ENCODE results near the gene FBXW11.
A peak's percentile ranks its signal among the peaks of the same experiment; 100 is the strongest.

The FBXW11 gene

GRCh38 chr5:172006321-172007174 lies at the start of gene FBXW11:
Gene FBXW11, minus strand, starts transcription at chr5:172006638. Its CDS starts 136 bp downstream, at chr5:172006502.
- Mint-ChIP-seq H3K9me3 (no peaks in the 10 kb centered on the region), H3K36me3 (ENCODE audit: low read depth) (peaks cover 4% of the 10 kb centered on the region), H3K27ac (peak within 1 kb of the TSS; percentile 95), H3K4me3 (peak within 1 kb of the TSS; percentile 98), H3K27me3 (ENCODE audit: low read depth) (no peaks in the 10 kb centered on the region), H3K4me1 (ENCODE audit: low read depth) (peaks cover 40% of the 10 kb centered on the region)

GRCh38 chr5:172055996-172056395 lies 49.6 kb upstream of the FBXW11 start:
- Mint-ChIP-seq H3K36me3 (ENCODE audit: low read depth) (peaks cover 58% of the 10 kb centered on the region), H3K4me3 (no peak overlapping the region), H3K27ac (no peak overlapping the region), H3K9me3 (no peaks in the 10 kb centered on the region), H3K4me1 (ENCODE audit: low read depth) (peaks cover 6% of the 10 kb centered on the region), H3K27me3 (ENCODE audit: low read depth) (no peaks in the 10 kb centered on the region)

GRCh38 chr5:172055421-172055820 lies 49.0 kb upstream of the FBXW11 start:
- H3K4me1 Mint-ChIP-seq (ENCODE audit: low read depth), result peaks cover 6% of the 10 kb centered on the region
- H3K4me3 Mint-ChIP-seq, result no peak overlapping the region
- no peaks in the 10 kb centered on the region for H3K9me3 Mint-ChIP-seq
- H3K36me3 Mint-ChIP-seq (ENCODE audit: low read depth), result peaks cover 55% of the 10 kb centered on the region
- no peak overlapping the region for H3K27ac Mint-ChIP-seq
- no peaks in the 10 kb centered on the region for H3K27me3 Mint-ChIP-seq (ENCODE audit: low read depth)

GRCh38 chr5:172054611-172055153 lies 48.2 kb upstream of the FBXW11 start:
- Mint-ChIP-seq H3K4me1 (ENCODE audit: low read depth) (peaks cover 6% of the 10 kb centered on the region), H3K36me3 (ENCODE audit: low read depth) (peaks cover 53% of the 10 kb centered on the region), H3K27ac (no peak overlapping the region), H3K9me3 (no peaks in the 10 kb centered on the region), H3K27me3 (ENCODE audit: low read depth) (no peaks in the 10 kb centered on the region), H3K4me3 (no peak overlapping the region)

- Mint-ChIP-seq H3K9me3 (no peaks in the 10 kb centered on the region), H3K4me3 (no peak overlapping the region), H3K36me3 (ENCODE audit: low read depth) (peaks cover 54% of the 10 kb centered on the region), H3K27ac (no peak overlapping the region), H3K27me3 (ENCODE audit: low read depth) (no peaks in the 10 kb centered on the region), H3K4me1 (ENCODE audit: low read depth) (peaks cover 7% of the 10 kb centered on the region)
Measured at GRCh38 chr5:172052450-172053236, 46.2 kb upstream of the FBXW11 start.

- H3K27me3 Mint-ChIP-seq (ENCODE audit: low read depth), result no peaks in the 10 kb centered on the region
- H3K27ac Mint-ChIP-seq, result no peak overlapping the region
- peaks cover 45% of the 10 kb centered on the region for H3K36me3 Mint-ChIP-seq (ENCODE audit: low read depth)
- H3K4me1 Mint-ChIP-seq (ENCODE audit: low read depth), result peaks cover 10% of the 10 kb centered on the region
- H3K4me3 Mint-ChIP-seq, result no peak overlapping the region
- H3K9me3 Mint-ChIP-seq, result no peaks in the 10 kb centered on the region
Measured at GRCh38 chr5:172051643-172052339, 45.4 kb upstream of the FBXW11 start.

- Mint-ChIP-seq H3K4me3 (no peak overlapping the region), H3K4me1 (ENCODE audit: low read depth) (peaks cover 8% of the 10 kb centered on the region), H3K9me3 (no peaks in the 10 kb centered on the region), H3K27me3 (ENCODE audit: low read depth) (no peaks in the 10 kb centered on the region), H3K36me3 (ENCODE audit: low read depth) (peaks cover 38% of the 10 kb centered on the region), H3K27ac (no peak overlapping the region)
Measured at GRCh38 chr5:172050080-172050479, 43.6 kb upstream of the FBXW11 start.

- Mint-ChIP-seq H3K27me3 (ENCODE audit: low read depth) (no peaks in the 10 kb centered on the region), H3K9me3 (no peaks in the 10 kb centered on the region), H3K4me1 (ENCODE audit: low read depth) (peaks cover 8% of the 10 kb centered on the region), H3K27ac (peak overlapping the region; percentile 6), H3K4me3 (no peak overlapping the region), H3K36me3 (ENCODE audit: low read depth) (peaks cover 45% of the 10 kb centered on the region)
Measured at GRCh38 chr5:172049226-172049796, 42.9 kb upstream of the FBXW11 start.

- Mint-ChIP-seq H3K4me1 (ENCODE audit: low read depth) (peaks cover 8% of the 10 kb centered on the region), H3K9me3 (no peaks in the 10 kb centered on the region), H3K4me3 (no peak overlapping the region), H3K27me3 (ENCODE audit: low read depth) (no peaks in the 10 kb centered on the region), H3K36me3 (ENCODE audit: low read depth) (peaks cover 47% of the 10 kb centered on the region), H3K27ac (peak overlapping the region; percentile 47)
Measured at GRCh38 chr5:172048539-172049101, 42.2 kb upstream of the FBXW11 start.

GRCh38 chr5:172048170-172048422 lies 41.7 kb upstream of the FBXW11 start:
- Mint-ChIP-seq H3K27me3 (ENCODE audit: low read depth) (no peaks in the 10 kb centered on the region), H3K4me1 (ENCODE audit: low read depth) (peaks cover 8% of the 10 kb centered on the region), H3K27ac (no peak overlapping the region), H3K4me3 (no peak overlapping the region), H3K36me3 (ENCODE audit: low read depth) (peaks cover 42% of the 10 kb centered on the region), H3K9me3 (no peaks in the 10 kb centered on the region)

- no peak overlapping the region for H3K27ac Mint-ChIP-seq
- H3K4me1 Mint-ChIP-seq (ENCODE audit: low read depth), result peaks cover 8% of the 10 kb centered on the region
- no peaks in the 10 kb centered on the region for H3K9me3 Mint-ChIP-seq
- no peak overlapping the region for H3K4me3 Mint-ChIP-seq
- H3K27me3 Mint-ChIP-seq (ENCODE audit: low read depth), result no peaks in the 10 kb centered on the region
- peaks cover 39% of the 10 kb centered on the region for H3K36me3 Mint-ChIP-seq (ENCODE audit: low read depth)
Measured at GRCh38 chr5:172046593-172046992, 40.2 kb upstream of the FBXW11 start.

GRCh38 chr5:172045315-172045632 lies 38.8 kb upstream of the FBXW11 start:
- peaks cover 8% of the 10 kb centered on the region for H3K4me1 Mint-ChIP-seq (ENCODE audit: low read depth)
- H3K36me3 Mint-ChIP-seq (ENCODE audit: low read depth), result peaks cover 34% of the 10 kb centered on the region
- H3K27ac Mint-ChIP-seq, result no peak overlapping the region
- H3K9me3 Mint-ChIP-seq, result no peaks in the 10 kb centered on the region
- no peak overlapping the region for H3K4me3 Mint-ChIP-seq
- no peaks in the 10 kb centered on the region for H3K27me3 Mint-ChIP-seq (ENCODE audit: low read depth)

GRCh38 chr5:172044631-172045314 lies 38.3 kb upstream of the FBXW11 start:
- Mint-ChIP-seq H3K4me3 (no peak overlapping the region), H3K9me3 (no peaks in the 10 kb centered on the region), H3K27me3 (ENCODE audit: low read depth) (no peaks in the 10 kb centered on the region), H3K4me1 (ENCODE audit: low read depth) (peaks cover 12% of the 10 kb centered on the region), H3K36me3 (ENCODE audit: low read depth) (peaks cover 30% of the 10 kb centered on the region), H3K27ac (no peak overlapping the region)

- no peak overlapping the region for H3K27ac Mint-ChIP-seq
- H3K9me3 Mint-ChIP-seq, result no peaks in the 10 kb centered on the region
- no peak overlapping the region for H3K4me3 Mint-ChIP-seq
- peaks cover 12% of the 10 kb centered on the region for H3K4me1 Mint-ChIP-seq (ENCODE audit: low read depth)
- peaks cover 25% of the 10 kb centered on the region for H3K36me3 Mint-ChIP-seq (ENCODE audit: low read depth)
- H3K27me3 Mint-ChIP-seq (ENCODE audit: low read depth), result no peaks in the 10 kb centered on the region
Measured at GRCh38 chr5:172043865-172044264, 37.4 kb upstream of the FBXW11 start.

Data from T-helper 1 cell treated with Interleukin-12 subunit alpha and Interleukin-12 subunit beta and Interleukin-4 antibody, amounts not matched to agents 30 μg/mL and 1 μg/mL, for 36 hours (primary cell).